Heart left ventricle (tissue), 13 donors: ENCODE results near the gene GBA3.

Experiments
- CTCF ChIP-seq, 12 donors: fragments of 200-600 bp; sonication (generic) in 4 of 12; IDR thresholded peaks; one replicate each; pipeline versions ENCODE4 v1.5.0 to v1.8.0; 2018 to 2022; ENCODE audit warnings: antibody characterized with exemption in 12 of 12, mild to moderate bottlenecking in 5 of 12
- POLR2A ChIP-seq, 2 donors: fragments of 450-650 bp; IDR thresholded peaks; one replicate each; pipeline ENCODE4 v1.6.1; 2017; ENCODE audit warnings: antibody characterized with exemption in 2 of 2, mild to moderate bottlenecking in 2 of 2, moderate library complexity in 2 of 2
- donor health status: ischemic (EF 13 %, LVEDD 7.1; RV severe dilation, severe dysfunction).
- donor health status: DM: no; HTN: yes; CAD: no.
- donor health status: DM: no; HTN: no; CAD: no.
- donor health status: ischemic (EF 25% LVEDD 6.9; RV normal size, moderate dysfunction).
- donor health status: ischemic (EF 25% LVEDD 5.7; RV mildly dilated, moderate dysfunction).
- donor health status: ischemic (EF 35%, LVEDD 5.7; RV mildly dilated, moderate dysfunction).
- donor health status: nonischemic (EF 11% LVEDD 7.7; RV severe dilation, severe dysfunction).
- donor health status: DM: yes; HTN: yes; CAD: no.
- donor health status: PGD.
- donor health status: ischemic (EF 29% LVEDD 5.4; RV normal size, mild dysfunction).
- donor health status: nonischemic (EF 23%, LVEDD 6.1; RV moderate dilation, normal function).

DNA sequence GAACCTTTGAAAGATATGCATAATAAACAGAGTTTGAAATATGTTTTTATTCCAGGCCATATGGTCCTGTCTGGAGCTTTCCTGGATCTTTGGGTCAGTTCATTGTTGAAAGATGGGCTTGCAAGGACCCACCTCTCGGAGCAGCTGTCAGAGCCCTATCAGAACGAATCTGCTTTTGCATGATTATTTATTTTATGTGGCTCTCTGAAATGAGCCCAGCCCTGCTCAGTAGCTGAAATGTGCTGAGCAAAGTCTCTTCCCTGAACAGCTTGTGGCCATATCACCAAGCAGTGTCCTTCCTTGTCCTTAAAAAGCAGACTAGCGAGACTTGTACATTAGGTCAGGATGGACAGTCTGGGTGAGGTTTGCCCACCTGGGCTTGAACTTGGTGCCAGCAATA, 110.8 kb downstream of the GBA3 start:
- TF ChIP-seq POLR2A (IDR thresholded peaks at IDR 0.05) (no peak), CTCF (IDR thresholded peaks at IDR 0.05) (no peak)
